HepG2 (cell line): ENCODE results near the gene PIK3CB. TPM values are rescaled to one million over a fixed set of nuclear protein-coding genes. Genes with fewer than 3 reads are reported as not detected.
A peak's percentile ranks its signal among the peaks of the same experiment; 100 is the strongest.

Source experiments
- DDIT3 ChIP-seq: sonication (generic); formaldehyde crosslinking; IDR thresholded peaks from 2 replicates; pipeline ENCODE4 v1.4.0; 2020; ENCODE audit warnings: mild to moderate bottlenecking, missing genetic modification reagents
- DMAP1 ChIP-seq: IDR thresholded peaks from 2 replicates; pipeline ENCODE4 v1.6.1; 2016
- FOXO1 ChIP-seq: sonication (generic); formaldehyde crosslinking; IDR thresholded peaks from 2 replicates; pipeline ENCODE4 v1.4.0; 2020; ENCODE audit warnings: missing genetic modification reagents
- GABPA ChIP-seq, 2 experiments: IDR thresholded peaks; 2 replicates each; pipeline ENCODE4 v1.6.1; 2011 to 2016; ENCODE audit warnings: low read depth in 2 of 2, low read length in 1 of 2, missing biosample characterization in 1 of 2, missing genetic modification characterization in 1 of 2
- GABPB1 ChIP-seq: IDR thresholded peaks from 2 replicates; pipeline ENCODE4 v1.6.1; 2016; ENCODE audit warnings: mild to moderate bottlenecking, missing genetic modification reagents, moderate library complexity, missing compliant biosample characterization
- MEF2D ChIP-seq: sonication (generic); formaldehyde crosslinking; IDR thresholded peaks from 2 replicates; pipeline ENCODE4 v1.5.1; 2020; ENCODE audit warnings: mild to moderate bottlenecking, missing genetic modification reagents
- RBAK ChIP-seq: sonication (generic); formaldehyde crosslinking; IDR thresholded peaks from 2 replicates; pipeline ENCODE4 v1.5.1; 2020; ENCODE audit warnings: mild to moderate bottlenecking, missing genetic modification reagents
- SKI ChIP-seq: fragments of 450-650 bp; IDR thresholded peaks from one replicate; pipeline ENCODE4 v1.6.1; 2018; ENCODE audit warnings: mild to moderate bottlenecking; ENCODE audit not compliant: partially characterized antibody
- SOX13 ChIP-seq, 3 experiments: fragments of 450-650 bp in 1 of 3; sonication (generic) in 1 of 3; formaldehyde crosslinking in 1 of 3; IDR thresholded peaks in 2 of 3; conservative IDR thresholded peaks in 1 of 3; 2 replicates each; pipeline versions ENCODE4 v1.5.0 to v1.6.1; 2016 to 2020; ENCODE audit warnings: antibody characterized with exemption in 1 of 3, mild to moderate bottlenecking in 1 of 3, missing compliant biosample characterization in 1 of 3, missing genetic modification reagents in 1 of 3, moderate library complexity in 1 of 3
- TFAP4 ChIP-seq: sonication (generic); IDR thresholded peaks from 2 replicates; pipeline ENCODE4 v1.6.1; 2016; ENCODE audit warnings: low read depth, borderline replicate concordance
- TP53 ChIP-seq: sonication (generic); formaldehyde crosslinking; conservative IDR thresholded peaks from 2 replicates; pipeline ENCODE4 v1.4.0; 2020; ENCODE audit warnings: missing genetic modification reagents
- ZNF562 ChIP-seq: sonication (generic); formaldehyde crosslinking; IDR thresholded peaks from 2 replicates; pipeline ENCODE4 v1.8.0; 2022; ENCODE audit warnings: missing genetic modification reagents, borderline replicate concordance
- ZNF777 ChIP-seq: sonication (generic); formaldehyde crosslinking; IDR thresholded peaks from 2 replicates; pipeline ENCODE4 v1.4.0; 2020; ENCODE audit warnings: missing genetic modification reagents
- ZSCAN9 ChIP-seq: IDR thresholded peaks from 2 replicates; pipeline ENCODE4 v1.6.1; 2016; ENCODE audit warnings: borderline replicate concordance
- polyA plus RNA-seq, 8 experiments: library from polyadenylated mRNA; depleted of rRNA in 3 of 8; stranded (reverse) in 7 of 8; unstranded in 1 of 8; fragments of >200 nt; fragmentation: Illumina TruSeq in 4 of 8; extraction: Trizol in 4 of 8; gene quantifications; 2 replicates each; pipeline versions ENCODE4 v1.2.1 to v1.2.3, GENCODE V29; 2011 to 2016; ENCODE audit warnings: low read depth in 4 of 8, missing spikeins in 1 of 8, mixed read lengths in 1 of 8; ENCODE audit not compliant: insufficient read depth in 1 of 8
- total RNA-seq, 5 experiments: library from RNA; depleted of rRNA; stranded (reverse); fragments of >200 nt; fragmentation: Illumina TruSeq; extraction: Trizol; gene quantifications; 2 replicates each; pipeline ENCODE4 v1.2.3, GENCODE V29; 2016; ENCODE audit warnings: low read depth in 1 of 5
- TF ChIP-seq, protein P1 (sequence below): sonication (generic); formaldehyde crosslinking; IDR thresholded peaks from 2 replicates; pipeline ENCODE4 v1.4.0; 2020; ENCODE audit warnings: mild to moderate bottlenecking, low read depth, missing genetic modification reagents
- TF ChIP-seq, protein P2 (sequence below): sonication (generic); formaldehyde crosslinking; IDR thresholded peaks from 2 replicates; pipeline ENCODE4 v1.8.0; 2022; ENCODE audit warnings: mild to moderate bottlenecking, missing genetic modification reagents, borderline replicate concordance
- TF ChIP-seq, protein P3 (sequence below): IDR thresholded peaks from 2 replicates; pipeline ENCODE4 v1.6.1; 2016; ENCODE audit warnings: mild to moderate bottlenecking
- TF ChIP-seq, protein P4 (sequence below): sonication (generic); formaldehyde crosslinking; IDR thresholded peaks from 2 replicates; pipeline ENCODE4 v1.8.0; 2022; ENCODE audit warnings: missing genetic modification reagents, mild to moderate bottlenecking, moderate library complexity, borderline replicate concordance

Gene PIK3CB
- total and polyA plus RNA-seq, 2 of the 13 experiments (the other 11 are each of a cell fraction or from before 2014, with no cell fraction given), result 6.6 to 18.7 TPM

- TF ChIP-seq ZNF562 (CRISPR knock-in tag) (no peak), MEF2D (CRISPR knock-in tag) (peak; percentile 36; the same call in 1 of the 2 replicates), GABPA (IDR thresholded peaks at IDR 0.05; ENCODE audit: low read depth, low read length) (no peak), GABPA (CRISPR knock-in tag; IDR thresholded peaks at IDR 0.05; ENCODE audit: low read depth) (no peak), ZNF777 (CRISPR knock-in tag) (peak; percentile 84), FOXO1 (CRISPR knock-in tag) (peak; percentile 58; the same call in 1 of the 2 replicates), ZSCAN9 (CRISPR knock-in tag) (no peak; the same call in 1 of the 2 replicates), DMAP1 (peak; percentile 70), SKI (peak; percentile 74), GABPB1 (CRISPR knock-in tag) (peak; percentile 73), TFAP4 (peak; percentile 21; the same call in 1 of the 2 replicates), DDIT3 (no peak), TP53 (CRISPR knock-in tag) (0 out of 2 replicates have a peak, but pooled peaks have one; percentile 44), SOX13 (IDR thresholded peaks at IDR 0.05) (no peak), SOX13 (CRISPR knock-in tag; conservative IDR thresholded peaks at IDR 0.05 in 1 of 2, IDR thresholded peaks at IDR 0.05 in 1 of 2) (no peak), RBAK (CRISPR knock-in tag) (no peak)
- TF ChIP-seq, protein P1, sequence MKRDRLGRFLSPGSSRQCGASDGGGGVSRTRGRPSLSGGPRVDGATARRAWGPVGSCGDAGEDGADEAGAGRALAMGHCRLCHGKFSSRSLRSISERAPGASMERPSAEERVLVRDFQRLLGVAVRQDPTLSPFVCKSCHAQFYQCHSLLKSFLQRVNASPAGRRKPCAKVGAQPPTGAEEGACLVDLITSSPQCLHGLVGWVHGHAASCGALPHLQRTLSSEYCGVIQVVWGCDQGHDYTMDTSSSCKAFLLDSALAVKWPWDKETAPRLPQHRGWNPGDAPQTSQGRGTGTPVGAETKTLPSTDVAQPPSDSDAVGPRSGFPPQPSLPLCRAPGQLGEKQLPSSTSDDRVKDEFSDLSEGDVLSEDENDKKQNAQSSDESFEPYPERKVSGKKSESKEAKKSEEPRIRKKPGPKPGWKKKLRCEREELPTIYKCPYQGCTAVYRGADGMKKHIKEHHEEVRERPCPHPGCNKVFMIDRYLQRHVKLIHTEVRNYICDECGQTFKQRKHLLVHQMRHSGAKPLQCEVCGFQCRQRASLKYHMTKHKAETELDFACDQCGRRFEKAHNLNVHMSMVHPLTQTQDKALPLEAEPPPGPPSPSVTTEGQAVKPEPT (CRISPR knock-in tag), result peak; percentile 69; the same call in 1 of the 2 replicates
- TF ChIP-seq, protein P2, sequence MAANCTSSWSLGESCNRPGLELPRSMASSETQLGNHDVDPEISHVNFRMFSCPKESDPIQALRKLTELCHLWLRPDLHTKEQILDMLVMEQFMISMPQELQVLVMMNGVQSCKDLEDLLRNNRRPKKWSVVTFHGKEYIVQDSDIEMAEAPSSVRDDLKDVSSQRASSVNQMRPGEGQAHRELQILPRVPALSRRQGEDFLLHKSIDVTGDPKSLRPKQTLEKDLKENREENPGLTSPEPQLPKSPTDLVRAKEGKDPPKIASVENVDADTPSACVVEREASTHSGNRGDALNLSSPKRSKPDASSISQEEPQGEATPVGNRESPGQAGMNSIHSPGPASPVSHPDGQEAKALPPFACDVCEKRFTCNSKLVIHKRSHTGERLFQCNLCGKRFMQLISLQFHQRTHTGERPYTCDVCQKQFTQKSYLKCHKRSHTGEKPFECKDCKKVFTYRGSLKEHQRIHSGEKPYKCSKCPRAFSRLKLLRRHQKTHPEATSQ (CRISPR knock-in tag), result no peak
- TF ChIP-seq, protein P3, sequence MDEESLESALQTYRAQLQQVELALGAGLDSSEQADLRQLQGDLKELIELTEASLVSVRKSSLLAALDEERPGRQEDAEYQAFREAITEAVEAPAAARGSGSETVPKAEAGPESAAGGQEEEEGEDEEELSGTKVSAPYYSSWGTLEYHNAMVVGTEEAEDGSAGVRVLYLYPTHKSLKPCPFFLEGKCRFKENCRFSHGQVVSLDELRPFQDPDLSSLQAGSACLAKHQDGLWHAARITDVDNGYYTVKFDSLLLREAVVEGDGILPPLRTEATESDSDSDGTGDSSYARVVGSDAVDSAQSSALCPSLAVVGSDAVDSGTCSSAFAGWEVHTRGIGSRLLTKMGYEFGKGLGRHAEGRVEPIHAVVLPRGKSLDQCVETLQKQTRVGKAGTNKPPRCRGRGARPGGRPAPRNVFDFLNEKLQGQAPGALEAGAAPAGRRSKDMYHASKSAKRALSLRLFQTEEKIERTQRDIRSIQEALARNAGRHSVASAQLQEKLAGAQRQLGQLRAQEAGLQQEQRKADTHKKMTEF (CRISPR knock-in tag), result peak; percentile 67; the same call in 1 of the 2 replicates
- TF ChIP-seq, protein P4, sequence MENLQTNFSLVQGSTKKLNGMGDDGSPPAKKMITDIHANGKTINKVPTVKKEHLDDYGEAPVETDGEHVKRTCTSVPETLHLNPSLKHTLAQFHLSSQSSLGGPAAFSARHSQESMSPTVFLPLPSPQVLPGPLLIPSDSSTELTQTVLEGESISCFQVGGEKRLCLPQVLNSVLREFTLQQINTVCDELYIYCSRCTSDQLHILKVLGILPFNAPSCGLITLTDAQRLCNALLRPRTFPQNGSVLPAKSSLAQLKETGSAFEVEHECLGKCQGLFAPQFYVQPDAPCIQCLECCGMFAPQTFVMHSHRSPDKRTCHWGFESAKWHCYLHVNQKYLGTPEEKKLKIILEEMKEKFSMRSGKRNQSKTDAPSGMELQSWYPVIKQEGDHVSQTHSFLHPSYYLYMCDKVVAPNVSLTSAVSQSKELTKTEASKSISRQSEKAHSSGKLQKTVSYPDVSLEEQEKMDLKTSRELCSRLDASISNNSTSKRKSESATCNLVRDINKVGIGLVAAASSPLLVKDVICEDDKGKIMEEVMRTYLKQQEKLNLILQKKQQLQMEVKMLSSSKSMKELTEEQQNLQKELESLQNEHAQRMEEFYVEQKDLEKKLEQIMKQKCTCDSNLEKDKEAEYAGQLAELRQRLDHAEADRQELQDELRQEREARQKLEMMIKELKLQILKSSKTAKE (CRISPR knock-in tag), result no peak
These were observed 226.2 kb downstream of the PIK3CB start, which contains the start of gene FAIM (continued) for GRCh38 chr3:138608322-138609135.
